Measurements from ENCODE around the gene DDX19B.

DNA sequence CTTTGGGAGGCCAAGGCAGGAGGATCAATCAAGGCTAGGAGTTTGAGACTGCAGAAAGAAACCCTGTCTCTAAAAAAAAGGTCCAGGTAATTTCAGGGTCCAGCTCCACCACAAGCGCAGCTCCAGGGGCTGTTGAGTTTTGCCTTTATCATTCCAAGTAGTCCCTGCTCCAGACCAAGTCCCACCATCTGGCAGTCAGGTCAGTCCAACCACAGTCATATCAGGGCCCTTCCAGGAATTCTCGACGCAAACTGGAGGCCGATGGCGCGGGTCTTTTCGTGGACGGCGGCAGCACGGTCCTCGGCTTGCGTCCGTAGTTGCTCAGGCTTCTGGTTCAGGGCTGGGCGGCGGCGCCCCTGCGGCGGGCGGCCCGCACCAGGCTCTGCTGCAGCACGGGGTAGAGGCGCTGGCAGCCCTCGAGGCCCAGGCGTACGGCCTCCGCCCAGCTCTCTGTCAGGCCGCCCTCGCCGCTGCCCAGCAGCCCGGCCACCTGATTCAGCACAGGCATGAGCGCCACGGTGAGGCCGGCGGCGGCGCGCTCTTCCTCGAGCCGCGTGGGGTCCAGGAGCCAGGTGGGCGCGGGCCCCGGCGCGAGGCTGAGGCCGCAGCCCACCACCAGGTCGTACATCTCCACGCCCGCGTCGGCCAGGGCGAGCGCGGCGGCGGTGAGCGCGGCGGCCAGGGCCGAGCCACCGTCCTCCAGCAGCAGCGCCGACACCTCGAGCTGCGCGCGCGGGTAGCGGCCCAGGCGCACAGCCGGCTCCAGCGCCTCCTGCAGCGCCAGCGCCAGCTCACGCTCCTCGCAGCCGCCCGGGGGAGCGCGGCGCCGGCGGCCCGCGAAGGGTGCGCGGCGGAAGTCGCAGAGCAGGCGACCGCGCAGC, 48.0 kb upstream of the DDX19B start:
- TF ChIP-seq, protein P1, sequence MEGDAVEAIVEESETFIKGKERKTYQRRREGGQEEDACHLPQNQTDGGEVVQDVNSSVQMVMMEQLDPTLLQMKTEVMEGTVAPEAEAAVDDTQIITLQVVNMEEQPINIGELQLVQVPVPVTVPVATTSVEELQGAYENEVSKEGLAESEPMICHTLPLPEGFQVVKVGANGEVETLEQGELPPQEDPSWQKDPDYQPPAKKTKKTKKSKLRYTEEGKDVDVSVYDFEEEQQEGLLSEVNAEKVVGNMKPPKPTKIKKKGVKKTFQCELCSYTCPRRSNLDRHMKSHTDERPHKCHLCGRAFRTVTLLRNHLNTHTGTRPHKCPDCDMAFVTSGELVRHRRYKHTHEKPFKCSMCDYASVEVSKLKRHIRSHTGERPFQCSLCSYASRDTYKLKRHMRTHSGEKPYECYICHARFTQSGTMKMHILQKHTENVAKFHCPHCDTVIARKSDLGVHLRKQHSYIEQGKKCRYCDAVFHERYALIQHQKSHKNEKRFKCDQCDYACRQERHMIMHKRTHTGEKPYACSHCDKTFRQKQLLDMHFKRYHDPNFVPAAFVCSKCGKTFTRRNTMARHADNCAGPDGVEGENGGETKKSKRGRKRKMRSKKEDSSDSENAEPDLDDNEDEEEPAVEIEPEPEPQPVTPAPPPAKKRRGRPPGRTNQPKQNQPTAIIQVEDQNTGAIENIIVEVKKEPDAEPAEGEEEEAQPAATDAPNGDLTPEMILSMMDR (IDR thresholded peaks at IDR 0.05), result peak in 1 of 12 donors; percentile 8
- TF ChIP-seq POLR2A (IDR thresholded peaks at IDR 0.05), result no peak

Data from heart left ventricle (tissue), 13 donors.